HG03103 (cell line): ENCODE data around the gene PGAM2.

Experiments used
- ATAC-seq: cut with Tn5 transposase; IDR thresholded peaks from one replicate; pipeline ENCODE4 v1.9.1; 2021; ENCODE audit warnings: low read depth; ENCODE audit not compliant: unreplicated experiment

The PGAM2 gene

GRCh38 chr7:44068054-44068453 is 2.7 kb upstream of the PGAM2 start:
- ATAC-seq, result no peak

DNA sequence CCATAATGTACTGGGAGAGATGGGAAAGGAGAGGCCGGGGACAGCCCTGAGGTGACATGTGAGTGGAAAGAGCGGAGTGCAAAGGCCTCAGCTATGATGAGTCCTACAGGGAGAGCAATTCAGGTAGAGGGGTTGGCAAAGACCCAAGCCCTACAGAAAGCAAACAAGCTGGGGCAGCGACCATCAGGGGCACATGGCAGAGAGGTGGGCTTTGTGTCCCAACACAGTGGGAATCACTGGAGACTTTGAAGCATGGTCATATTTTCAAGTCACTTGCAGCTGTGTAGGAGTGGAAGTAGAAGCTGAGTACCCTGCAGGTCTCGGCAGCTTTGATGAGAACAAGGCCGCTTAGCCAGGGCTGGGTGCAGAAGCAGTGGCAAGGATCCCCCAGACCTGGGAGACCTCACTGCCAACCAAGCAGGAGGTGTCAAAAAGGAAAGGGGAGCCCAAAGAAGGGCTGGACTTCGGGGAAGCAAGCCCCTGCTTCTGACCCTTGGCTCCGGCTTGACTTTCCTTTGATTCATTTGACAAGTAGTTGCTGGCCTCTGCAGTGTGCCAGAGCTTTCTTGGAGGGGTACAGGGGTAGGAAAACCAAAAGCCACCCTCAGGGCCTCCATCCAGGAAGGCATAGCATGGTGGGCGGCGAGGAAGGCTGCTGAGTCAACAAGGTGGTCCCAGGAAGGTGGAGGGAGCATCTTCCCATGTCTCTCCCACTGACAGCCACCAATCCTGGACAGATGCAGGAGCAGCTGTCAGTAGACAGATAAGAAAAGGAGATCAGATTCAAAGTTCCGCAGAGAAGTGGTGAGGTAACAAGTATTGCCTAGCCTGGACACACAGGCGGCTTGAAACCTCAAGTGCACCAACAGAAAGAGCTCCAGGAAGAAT is 1.9 kb upstream of the PGAM2 start:
- ATAC-seq, result no peak

DNA sequence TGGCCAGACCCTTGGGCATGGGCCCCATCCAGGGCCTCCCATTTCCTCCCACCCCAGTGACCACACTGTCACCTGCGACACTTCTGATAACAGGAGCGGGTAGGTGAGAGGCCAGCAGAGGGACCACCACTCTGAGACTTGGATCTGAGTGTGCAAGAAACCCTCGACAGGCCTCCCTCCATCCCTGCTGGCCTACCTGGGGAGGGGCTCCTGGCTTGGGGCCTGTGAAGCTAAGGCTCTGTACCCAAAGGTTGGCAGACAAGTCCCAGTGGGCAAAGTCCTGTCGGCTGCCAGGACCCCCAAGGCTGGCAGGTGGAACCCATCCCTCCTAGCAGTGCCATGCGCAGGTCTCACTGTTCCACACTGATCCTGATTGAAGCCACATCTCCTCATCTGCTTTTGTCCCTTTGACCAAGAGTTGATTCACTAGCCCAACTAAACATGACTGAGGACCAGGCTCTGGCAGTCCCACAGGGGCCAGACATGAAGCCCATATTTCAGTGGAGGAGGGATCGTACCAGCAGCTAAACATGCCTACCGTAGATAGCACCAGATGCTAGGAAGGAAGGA is 1.2 kb upstream of the PGAM2 start:
- no peak for ATAC-seq

GRCh38 chr7:44066111-44066460 is 719 bp upstream of the PGAM2 start:
- no peak for ATAC-seq

GRCh38 chr7:44064791-44065430 is 456 bp downstream of the PGAM2 start:
- ATAC-seq, result no peak

- no peak for ATAC-seq
Measured at GRCh38 chr7:44063894-44064651, 1.3 kb downstream of the PGAM2 start.

DNA sequence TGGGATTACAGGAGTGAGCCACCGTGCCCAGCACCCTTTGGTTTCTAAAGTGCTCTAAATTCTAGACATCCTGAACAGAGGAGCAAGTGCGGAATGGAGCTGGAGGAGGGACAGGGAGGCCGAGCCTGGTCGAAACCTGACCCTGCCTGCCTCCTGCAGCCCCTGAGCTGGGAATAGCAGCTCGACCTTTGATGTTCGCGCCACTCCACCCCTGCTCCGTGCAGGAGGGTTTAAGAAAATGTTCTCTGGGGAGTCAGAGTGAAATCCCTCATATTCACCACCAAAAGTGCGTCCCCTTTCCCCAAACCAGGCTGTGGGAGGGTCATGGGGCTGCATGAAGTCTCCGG is 1.8 kb downstream of the PGAM2 start:
- no peak for ATAC-seq

- no peak for ATAC-seq
Measured at GRCh38 chr7:44062903-44063295, 2.5 kb downstream of the PGAM2 start.

DNA sequence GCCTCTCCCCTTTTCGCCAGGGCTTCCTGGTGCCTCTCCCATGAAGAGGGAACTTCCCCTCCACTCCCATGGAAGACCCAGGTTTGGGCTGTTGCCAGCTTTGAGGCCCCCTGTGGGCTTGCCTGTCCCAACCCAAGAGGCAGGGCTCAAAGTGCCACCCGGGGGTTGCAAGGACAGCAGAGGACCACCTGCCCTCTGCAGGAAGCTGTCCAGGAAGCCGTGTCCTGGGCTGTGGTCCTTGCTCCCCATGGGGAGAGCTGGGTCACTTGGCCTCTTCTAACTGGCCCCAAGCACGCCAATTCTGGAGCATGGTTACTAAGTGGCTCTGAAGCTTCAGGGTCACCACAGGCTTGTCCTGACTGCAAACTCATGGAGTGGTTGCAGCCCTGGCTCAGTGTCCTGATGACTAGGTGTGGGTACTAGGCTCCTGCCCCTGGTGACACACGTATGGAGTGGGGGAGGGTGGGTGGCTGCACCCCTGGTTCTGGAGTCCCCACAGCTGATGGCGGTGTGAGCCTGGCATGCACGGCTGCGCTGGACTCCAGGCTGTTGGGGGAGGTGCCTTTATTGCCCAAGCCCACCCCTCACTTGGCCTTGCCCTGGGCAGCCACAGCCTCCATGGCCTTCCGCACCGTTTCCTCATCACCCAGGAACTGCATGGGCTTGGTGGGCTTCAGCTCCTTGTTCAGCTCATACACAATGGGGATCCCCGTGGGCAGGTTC is 3.0 kb downstream of the PGAM2 start:
- no peak for ATAC-seq

- no peak for ATAC-seq
Measured at GRCh38 chr7:44061645-44062179, 3.7 kb downstream of the PGAM2 start.

GRCh38 chr7:44060948-44061644 is 4.3 kb downstream of the PGAM2 start:
- no peak for ATAC-seq

DNA sequence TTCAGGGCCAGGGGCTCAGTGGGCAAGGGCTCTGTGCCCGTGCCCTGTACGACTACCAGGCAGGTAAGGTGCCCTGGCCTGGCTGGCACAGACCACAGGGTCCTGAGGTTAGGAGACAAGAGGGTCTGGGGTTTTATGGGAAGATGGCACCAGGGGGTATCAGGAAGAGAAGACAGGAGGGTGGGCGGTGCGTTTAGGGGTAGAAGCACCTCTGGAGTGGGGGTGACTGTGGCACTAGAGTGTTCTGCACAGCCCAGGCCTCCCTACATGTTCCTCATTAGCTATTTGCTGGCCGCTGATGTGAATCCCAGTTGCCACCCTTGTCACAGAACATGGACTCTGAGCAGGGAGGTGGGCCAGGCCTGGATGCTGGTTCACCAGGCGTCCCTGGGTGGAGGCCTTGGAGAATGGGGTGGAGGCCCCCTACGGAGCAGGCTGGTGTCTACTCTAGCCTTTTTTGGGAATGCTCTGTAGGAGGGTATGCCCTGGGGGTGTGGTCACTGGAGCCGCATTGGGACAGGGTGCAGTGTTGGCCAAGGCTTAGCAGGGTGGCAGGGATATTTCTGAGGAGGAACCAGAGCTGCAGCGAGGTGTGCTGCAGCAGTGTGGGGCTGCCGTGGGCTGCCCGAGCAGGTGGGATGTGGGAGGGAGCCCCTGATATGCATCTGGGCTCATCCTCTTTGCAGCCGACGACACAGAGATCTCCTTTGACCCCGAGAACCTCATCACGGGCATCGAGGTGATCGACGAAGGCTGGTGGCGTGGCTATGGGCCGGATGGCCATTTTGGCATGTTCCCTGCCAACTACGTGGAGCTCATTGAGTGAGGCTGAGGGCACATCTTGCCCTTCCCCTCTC is 5.0 kb downstream of the PGAM2 start:
- no peak for ATAC-seq

DNA sequence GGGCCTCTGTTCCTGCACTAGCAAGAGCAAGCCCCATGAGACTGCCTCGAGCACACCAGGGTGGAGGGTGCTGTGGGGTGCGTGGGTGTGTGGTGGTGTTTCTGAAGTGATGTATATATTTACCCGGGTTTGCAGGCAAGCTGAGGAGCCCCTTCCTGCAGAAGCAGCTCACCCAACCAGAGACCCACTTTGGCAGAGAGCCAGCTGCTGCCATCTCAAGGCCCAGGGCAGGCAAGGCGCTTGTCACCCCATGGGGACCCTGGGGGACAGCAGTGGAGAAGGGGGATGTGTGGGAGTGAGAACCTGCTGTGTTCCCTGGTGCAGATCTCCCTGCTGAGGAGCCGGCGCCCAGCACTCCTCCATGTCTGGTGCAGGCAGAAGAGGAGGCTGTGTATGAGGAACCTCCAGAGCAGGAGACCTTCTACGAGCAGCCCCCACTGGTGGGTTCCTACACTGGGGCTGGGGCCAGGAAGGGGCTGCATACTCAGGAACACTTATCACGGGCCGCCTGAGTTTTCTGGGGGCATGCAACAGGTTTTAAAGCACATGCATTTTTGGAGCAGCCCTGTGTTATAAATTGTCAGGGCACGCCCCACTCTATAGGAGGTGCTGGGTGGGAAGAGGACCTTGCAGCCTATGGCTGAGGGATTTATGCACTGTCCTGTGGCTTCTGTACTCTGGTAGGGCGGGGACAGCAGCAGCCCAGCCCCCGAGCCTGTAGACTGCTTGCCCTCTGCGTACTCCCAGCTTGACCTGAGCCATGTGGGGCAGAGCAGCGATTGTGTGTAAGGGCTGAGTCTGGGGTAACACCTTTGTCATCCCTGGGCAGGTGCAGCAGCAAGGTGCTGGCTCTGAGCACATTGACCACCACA is 5.9 kb downstream of the PGAM2 start:
- peak; percentile 46 for ATAC-seq

DNA sequence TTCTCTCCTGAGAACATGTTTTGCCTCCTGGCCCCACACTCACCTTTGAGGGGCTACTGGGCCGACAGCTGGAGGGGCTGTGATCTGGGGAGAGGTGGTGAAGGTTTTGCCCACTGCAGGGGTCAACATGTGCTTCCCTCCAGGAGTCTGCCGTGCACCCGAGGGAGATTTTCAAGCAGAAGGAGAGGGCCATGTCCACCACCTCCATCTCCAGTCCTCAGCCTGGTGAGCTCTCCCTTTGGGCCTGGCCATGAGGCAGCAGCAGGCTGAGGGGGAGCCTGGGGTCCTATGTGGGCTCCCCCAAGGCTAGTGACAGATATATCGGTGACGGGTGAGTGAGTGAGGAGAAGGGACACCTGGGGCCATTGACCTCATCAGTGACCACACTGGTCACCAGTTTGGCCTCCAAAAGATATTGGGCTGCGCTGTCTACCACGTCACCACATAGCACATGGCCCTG is 6.6 kb downstream of the PGAM2 start:
- ATAC-seq, result no peak

GRCh38 chr7:44057849-44058758 is 7.3 kb downstream of the PGAM2 start:
- no peak for ATAC-seq

DNA sequence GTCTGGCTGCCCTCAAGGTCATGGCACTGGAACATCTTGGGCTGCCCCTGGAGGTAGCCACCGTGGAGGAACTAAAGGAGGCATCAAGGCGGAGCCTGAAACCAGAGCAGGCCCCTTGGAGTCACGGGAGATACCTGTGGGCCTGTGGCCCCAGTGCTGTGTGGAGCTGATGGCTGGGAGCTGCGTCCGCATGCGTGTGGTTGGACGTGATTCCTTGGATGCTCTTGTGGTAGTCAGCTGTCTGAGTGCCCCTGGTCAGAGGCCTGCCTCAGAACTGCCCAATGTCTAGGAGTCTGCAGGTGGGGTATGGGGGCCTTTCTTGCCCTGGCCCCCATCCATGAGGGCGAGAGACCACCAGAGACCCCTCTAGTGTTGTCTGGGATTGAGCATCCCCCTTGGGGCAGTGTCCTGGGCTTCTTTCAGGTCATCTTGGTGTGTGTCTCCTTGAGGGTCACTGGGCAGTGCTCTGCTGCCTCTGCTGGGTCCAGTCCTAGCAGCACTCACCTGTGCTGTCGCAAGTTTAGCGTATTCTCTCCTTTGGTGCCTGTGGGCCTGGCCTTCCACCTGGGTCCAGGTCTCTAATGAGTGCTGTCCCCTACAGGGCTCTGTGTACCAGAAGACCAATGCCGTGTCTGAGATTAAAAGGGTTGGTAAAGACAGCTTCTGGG is 8.1 kb downstream of the PGAM2 start:
- ATAC-seq, result no peak
